ELF-1 (cell line): ENCODE data around the gene OR4B1.

Experiments used
- DNase-seq: peaks from one replicate; pipeline ENCODE4 v3.0.0-alpha.2; 2016; ENCODE audit warnings: low read depth, low spot score

OR4B1 gene

DNA sequence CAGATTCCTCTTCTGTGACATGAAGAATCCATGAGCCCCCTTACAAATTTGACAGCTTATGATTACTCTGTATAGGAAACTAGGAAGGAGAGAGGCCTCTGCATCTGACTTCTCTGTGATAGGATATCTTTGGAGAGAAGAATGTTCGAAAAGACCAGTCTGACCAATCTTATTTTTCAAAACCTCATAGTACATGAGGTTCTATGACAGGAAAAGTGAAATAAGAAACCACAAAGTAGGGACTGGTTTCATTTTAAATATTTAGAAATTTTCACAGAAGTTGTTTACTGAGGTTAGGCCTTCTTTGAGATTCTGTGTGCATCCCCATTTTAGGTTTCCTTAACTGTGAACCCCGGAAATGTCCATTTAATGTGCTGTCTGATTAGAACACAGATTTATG lies 45.0 kb downstream of the OR4B1 start:
- no peak for DNase-seq

DNA sequence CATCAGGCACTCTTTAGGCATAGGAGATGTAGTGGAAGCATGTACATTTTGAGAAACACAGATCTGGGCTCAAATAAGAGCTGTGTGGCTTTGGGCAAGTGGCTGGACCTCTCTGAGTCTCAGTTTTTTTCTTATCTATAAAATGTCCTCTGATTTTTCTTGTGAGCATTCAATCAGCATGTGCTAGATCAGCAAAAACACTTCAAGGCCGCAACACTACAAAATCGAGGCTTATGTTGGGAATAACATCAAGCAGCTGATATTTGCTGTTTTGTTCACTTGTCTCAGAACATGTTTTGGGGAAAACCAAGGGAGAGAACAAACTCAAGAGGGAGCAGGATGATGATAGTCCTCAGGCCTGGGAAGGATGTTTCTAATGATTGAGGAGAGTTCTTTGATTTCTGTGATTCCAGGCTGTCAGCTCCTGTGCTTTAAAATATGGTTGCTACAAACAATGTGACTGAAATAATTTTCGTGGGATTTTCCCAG lies 46.9 kb downstream of the OR4B1 start, which contains the start of gene OR4X1:
Gene OR4X1 (plus strand): TSS at position 439 of the 489 bp plus-strand sequence. CDS start 0 bp downstream, at position 439.
- DNase-seq = no peak
